ENCODE results near the gene FAM236A. TPM values are rescaled to one million over a fixed set of nuclear protein-coding genes. Genes with fewer than 3 reads are reported as not detected.

The FAM236A gene
- total RNA-seq, 2 experiments from 2014 or later = not detected

Other genes starting within 250 kb of the FAM236A start
- under 1 TPM; 0.47 to 0.48 TPM for gene PHKA1, start 223.9 kb upstream of the FAM236A start, total RNA-seq
- under 1 TPM; 0.20 to 0.36 TPM for gene DMRTC1B, start 161.3 kb upstream of the FAM236A start, total RNA-seq
- gene FAM236B, start 155.5 kb upstream of the FAM236A start, total RNA-seq = not detected
- not detected for gene FAM236D, start 130.0 kb upstream of the FAM236A start, total RNA-seq
- gene FAM236C, start 25.6 kb upstream of the FAM236A start, total RNA-seq = not detected
- gene DMRTC1, start 5.6 kb downstream of the FAM236A start, total RNA-seq = under 1 TPM; 0.28 to 0.31 TPM
- gene PABPC1L2B, start 64.7 kb downstream of the FAM236A start, total RNA-seq = not detected
- not detected for gene PABPC1L2A, start 141.3 kb downstream of the FAM236A start, total RNA-seq